ENCODE data around the gene ZCCHC14. TPM values are rescaled to one million over a fixed set of nuclear protein-coding genes. Genes with fewer than 3 reads are reported as not detected.
"Not testable (repeated sequence)": the region's sequence is repeated elsewhere in the genome, so short reads cannot be mapped to it uniquely, and the experiment has no call there.

The ZCCHC14 gene
- total RNA-seq, 2 experiments from 2014 or later, result 4.2 to 5.0 TPM

DNA sequence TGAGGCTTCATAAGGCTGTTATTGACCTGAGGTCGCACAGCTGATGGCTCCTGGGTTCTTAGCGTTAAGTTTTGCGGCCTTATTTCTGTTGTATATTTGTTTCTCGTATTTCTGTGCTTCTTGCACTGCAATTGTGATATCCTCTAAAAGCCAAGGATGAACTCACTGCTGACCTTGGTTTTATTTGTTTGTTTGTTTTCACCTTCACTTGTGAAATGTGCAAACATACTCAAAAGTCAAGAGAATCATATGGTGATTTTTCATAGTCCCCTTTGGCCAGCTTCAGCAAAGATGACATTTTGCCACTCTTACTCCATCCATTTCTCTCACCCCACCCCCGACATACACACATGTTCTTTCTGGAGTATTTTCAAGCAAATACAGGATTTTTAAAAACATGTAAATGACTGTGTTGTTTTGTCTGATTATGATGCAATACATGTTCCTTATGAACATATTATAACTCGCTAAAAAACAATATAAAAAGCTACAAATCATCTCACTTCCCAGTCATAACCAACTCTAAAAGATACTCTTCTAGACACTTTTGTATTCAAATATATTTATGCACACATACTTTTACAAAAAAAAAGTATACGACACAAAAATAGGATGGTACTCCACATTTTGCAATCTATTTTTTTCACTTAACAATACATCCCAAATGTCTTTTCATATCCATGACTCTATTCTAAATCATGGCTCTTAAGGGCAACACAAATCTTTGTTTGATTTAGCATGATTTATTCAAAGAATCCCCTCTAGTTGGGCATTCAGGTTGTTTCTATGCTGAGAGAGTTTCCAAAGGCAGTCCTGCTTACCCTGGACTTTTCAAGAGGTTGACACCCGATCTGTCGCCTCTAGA lies 5.7 kb upstream of the ZCCHC14 start:
- no peak overlapping the region for H3K27ac Mint-ChIP-seq
- H3K4me3 Mint-ChIP-seq, result no peak overlapping the region
- peaks cover 34% of the 10 kb centered on the region for H3K27me3 Mint-ChIP-seq
- no peaks in the 10 kb centered on the region for H3K36me3 Mint-ChIP-seq (ENCODE audit: low read depth)
- ChIA-PET CTCF (no interaction called here), POLR2A (no interaction called here)
- no peak for DNase-seq
- H3K9me3 Mint-ChIP-seq, result no peaks in the 10 kb centered on the region
- H3K4me1 Mint-ChIP-seq, result peaks cover 18% of the 10 kb centered on the region

DNA sequence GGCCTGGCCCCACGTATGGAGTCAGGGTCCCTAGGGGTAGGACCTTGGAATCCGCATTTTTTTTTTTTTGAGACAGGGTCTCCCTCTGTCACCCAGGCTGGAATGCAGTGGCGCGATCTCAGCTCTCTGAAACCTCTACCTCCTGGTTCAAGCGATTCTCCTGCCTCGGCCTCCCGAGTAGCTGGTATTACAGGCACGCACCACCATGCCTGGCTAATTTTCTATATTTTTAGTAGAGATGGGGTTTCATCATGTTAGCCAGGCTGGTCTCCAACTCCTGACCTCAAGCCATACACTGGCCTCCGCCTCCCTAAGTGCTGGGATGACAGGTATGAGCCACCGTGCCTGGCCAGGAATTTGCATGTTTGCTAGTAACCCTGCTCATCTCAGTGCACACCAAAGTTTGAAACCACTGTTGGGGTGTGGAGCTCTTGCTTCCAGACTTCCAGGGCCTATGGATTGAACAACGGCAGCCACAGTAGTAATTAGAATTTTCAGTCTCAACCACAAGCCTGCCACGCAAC lies 5.0 kb upstream of the ZCCHC14 start:
- CTCF ChIA-PET; H3K9me3 Mint-ChIP-seq; H3K4me3 Mint-ChIP-seq; H3K36me3 Mint-ChIP-seq (ENCODE audit: low read depth); DNase-seq; POLR2A ChIA-PET; H3K27ac Mint-ChIP-seq: not testable (repeated sequence)
- peaks cover 21% of the 10 kb centered on the region for H3K4me1 Mint-ChIP-seq
- peaks cover 35% of the 10 kb centered on the region for H3K27me3 Mint-ChIP-seq

DNA sequence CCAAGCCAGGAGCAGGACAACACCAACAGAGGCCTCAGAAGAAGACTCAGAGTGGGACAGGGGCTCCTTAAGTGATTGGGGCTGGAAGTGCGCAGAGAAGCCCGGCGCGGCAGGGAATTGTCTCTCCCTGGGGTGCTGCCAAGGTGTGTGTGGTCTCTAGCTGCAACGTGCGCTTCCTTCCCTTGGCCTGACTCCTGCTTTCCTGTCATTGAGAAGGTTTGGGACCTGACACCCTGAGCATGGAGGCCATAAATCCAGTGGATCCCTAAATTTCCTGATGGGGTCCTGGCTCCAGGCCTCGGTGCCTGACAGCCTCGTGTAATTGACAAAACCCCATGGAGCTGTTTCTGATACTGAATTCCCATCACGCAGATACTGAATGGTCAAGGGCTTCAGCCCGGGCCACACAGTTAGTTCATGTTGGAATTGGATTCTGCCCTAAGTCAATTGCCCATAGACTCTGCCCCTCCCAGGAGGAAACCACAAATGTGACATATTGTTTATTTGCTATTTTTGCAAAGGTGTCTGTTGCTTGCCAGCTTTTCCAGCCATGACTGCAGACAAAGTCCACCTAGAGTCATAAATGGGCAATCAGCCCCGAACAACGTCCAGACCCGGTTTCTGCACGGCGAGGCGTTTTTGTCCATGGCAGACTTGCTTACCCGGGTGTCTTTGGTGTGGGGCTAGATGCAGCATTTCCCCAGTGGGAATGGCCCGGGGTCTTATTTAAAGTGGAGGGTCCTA lies 4.4 kb upstream of the ZCCHC14 start:
- DNase-seq; H3K27ac Mint-ChIP-seq; H3K36me3 Mint-ChIP-seq (ENCODE audit: low read depth); H3K4me3 Mint-ChIP-seq; H3K9me3 Mint-ChIP-seq; POLR2A ChIA-PET; CTCF ChIA-PET: not testable (repeated sequence)
- Mint-ChIP-seq H3K27me3 (peaks cover 35% of the 10 kb centered on the region), H3K4me1 (peaks cover 21% of the 10 kb centered on the region)

DNA sequence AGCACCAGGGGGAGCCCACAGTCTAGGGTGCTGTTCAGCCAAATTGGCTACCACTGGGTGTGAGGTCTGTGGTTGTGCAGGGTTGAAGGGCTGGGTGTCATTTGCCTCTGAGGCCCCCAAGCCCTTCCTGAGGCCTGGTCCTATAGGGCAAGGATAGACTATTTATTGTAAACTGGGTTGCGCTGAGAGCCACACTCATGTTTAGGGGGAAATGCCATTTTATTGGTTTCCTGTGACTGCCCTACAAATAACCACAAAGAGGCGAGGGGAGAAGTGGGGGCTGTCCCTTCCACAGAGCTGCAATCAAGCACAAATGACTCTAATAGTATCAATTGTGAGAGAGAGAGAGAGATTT lies 3.6 kb upstream of the ZCCHC14 start:
- Mint-ChIP-seq H3K36me3 (ENCODE audit: low read depth) (no peaks in the 10 kb centered on the region), H3K4me3 (no peak overlapping the region), H3K4me1 (peaks cover 21% of the 10 kb centered on the region), H3K27ac (no peak overlapping the region), H3K27me3 (peaks cover 35% of the 10 kb centered on the region), H3K9me3 (no peaks in the 10 kb centered on the region)
- POLR2A ChIA-PET, result no interaction called here
- CTCF ChIA-PET, result no interaction called here
- peak; percentile 19 for DNase-seq

DNA sequence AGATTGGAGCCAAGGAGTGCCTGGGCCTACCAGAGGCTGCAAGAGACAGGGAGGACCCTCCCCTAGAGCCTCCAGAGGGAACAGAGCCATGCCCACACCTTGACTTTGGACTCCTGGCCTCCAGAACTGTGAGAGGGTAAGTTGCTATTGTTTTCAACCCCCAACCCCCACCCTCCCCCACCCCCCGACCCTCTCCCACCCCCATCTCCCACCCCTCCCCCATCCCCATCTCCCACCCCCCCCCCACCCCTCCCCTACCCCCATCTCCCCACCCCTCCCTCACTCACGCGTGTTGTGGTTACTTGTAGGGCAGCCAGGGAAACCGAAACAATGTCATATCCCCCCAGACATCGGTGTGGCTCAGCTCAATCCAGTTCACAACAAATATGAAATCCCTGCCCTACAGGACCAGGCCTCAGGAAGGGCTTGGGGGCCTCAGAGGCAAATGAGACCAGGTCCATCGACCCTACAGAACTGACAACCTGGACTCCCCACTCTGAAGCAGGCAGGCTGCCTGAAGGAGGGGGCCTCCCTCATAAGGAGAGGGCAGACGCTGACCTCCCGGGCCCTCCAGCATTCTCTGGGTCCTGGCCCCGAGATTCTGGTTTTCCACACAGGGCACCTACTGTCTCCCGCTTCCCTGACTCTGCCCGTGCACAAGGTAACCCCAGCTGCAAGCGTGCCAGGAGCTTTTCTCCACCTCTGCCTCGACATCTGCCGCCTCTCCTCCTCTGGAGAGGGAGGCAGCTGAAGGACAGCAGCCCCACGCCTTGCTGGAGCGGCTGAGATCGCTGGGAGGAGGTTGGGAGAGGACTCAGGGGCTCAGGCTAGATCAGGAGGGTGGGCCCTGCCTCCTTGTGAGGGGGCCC lies 3.0 kb upstream of the ZCCHC14 start:
- CTCF ChIA-PET, result no interaction called here
- Mint-ChIP-seq H3K27ac (no peak overlapping the region), H3K27me3 (peaks cover 39% of the 10 kb centered on the region), H3K4me1 (peaks cover 26% of the 10 kb centered on the region), H3K4me3 (no peak overlapping the region), H3K36me3 (ENCODE audit: low read depth) (no peaks in the 10 kb centered on the region), H3K9me3 (no peaks in the 10 kb centered on the region)
- no peak for DNase-seq
- POLR2A ChIA-PET, result no interaction called here

DNA sequence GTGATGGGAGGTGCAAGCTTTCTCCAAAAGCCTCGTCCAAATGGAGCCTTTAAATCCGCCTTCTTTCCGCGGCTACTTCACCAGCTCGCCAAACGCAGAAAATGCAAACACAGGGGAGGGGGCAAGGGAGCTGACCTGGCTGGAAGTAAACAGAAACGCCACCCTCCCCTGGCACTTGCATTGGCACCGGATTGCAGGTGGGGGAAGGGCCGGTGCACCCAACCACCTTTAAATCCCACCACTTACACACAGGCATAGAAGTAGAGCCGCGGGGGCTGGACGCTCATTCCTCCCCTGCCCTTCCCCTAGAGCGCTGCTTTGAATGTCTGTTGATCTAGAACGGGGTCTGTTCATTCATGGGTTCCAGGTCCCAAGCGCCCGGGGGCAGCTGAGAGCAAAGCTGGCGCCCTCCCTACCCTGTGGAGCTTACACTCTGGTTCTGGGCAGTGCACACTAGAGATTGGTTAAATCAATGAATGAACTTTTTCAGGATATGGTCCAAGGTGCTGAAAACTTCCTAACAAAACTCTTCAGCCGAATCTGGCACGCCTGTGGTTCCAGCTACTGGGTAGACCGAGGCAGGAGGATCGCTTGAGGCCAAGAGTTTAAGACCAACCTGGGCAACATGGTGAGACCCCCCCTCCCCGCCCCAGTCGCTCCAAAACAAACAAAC lies 920 bp upstream of the ZCCHC14 start:
- Mint-ChIP-seq H3K9me3 (no peaks in the 10 kb centered on the region), H3K4me3 (peak overlapping the region; percentile 79), H3K36me3 (ENCODE audit: low read depth) (no peaks in the 10 kb centered on the region), H3K4me1 (peaks cover 46% of the 10 kb centered on the region), H3K27me3 (peaks cover 47% of the 10 kb centered on the region), H3K27ac (no peak overlapping the region)
- CTCF ChIA-PET, result interaction anchor here (0.7 kb wide), 1 partner anchor 285 kb away, joined by 3 read pairs; no protein-coding TSS in a partner anchor
- no peak for DNase-seq
- POLR2A ChIA-PET, result interaction anchor here (0.6 kb wide), 1 partner anchor 177 kb away, joined by 3 read pairs; the partner anchor contains the start of gene C16orf95

DNA sequence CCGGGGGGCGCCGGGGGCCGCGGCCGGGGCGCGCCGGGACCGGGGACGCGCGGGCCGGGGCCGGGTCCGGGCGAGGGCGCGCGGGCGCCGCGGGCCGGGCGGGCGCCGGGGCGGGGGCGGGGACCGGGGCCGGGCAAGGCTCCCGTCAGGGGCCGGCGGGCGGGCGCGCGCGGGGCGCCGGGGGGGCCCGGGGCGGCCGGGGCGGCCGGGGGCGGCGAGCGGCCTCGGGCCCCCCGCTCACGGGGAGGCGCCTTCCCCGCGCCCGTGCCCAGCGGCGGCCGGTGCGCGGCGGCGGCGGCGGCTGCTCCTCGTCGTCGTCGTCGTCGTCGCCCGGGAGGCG lies 563 bp downstream of the ZCCHC14 start:
- no peaks in the 10 kb centered on the region for H3K9me3 Mint-ChIP-seq
- no peak overlapping the region for H3K27ac Mint-ChIP-seq
- H3K36me3 Mint-ChIP-seq (ENCODE audit: low read depth), result no peaks in the 10 kb centered on the region
- H3K4me1 Mint-ChIP-seq, result peaks cover 52% of the 10 kb centered on the region
- no peak overlapping the region for H3K4me3 Mint-ChIP-seq
- peaks cover 47% of the 10 kb centered on the region for H3K27me3 Mint-ChIP-seq
- POLR2A ChIA-PET, result no interaction called here
- CTCF ChIA-PET, result no interaction called here
- DNase-seq, result no peak

DNA sequence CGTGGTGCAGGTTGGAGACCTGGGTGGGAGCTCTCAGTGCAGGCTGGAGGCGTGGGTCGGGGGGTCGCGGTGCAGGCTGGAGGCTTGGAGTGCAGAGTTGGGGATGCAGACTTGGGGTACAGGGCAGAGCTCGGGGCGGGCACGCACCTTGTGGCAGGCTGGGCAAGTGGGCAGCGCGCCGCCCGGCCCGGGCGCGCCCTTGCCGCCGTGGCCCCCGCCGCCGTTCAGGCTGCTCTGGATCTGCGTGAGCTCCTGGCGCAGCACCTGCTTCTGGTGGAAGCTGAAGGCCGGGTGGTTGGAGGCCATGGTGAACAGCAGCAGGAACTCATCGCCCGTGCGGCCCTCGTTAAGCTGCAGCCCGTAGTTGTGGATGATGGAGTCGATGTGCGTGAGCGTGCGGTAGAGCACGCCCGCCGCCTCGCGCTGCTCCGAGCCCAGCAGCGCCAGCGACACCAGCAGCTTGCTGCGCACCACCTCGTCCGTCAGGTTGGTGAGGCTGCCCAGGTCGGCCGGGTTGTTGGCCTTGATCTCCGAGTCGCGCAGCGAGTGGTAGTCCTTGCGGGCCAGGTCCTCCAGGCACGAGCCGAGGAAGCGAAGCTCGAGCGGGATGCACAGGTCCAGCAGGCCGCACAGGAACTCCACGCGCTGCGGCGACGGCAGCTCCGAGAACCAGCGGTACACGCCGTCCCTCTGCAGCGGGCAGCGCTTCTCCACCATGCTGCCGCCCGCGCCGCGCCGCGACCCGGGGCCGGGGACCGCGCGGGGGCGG lies 1.1 kb downstream of the ZCCHC14 start:
- POLR2A ChIA-PET, result interaction anchor here (1.1 kb wide), 1 partner anchor 274 kb away, joined by 3 read pairs; the partner anchor contains the start of gene KLHDC4
- peaks cover 51% of the 10 kb centered on the region for H3K4me1 Mint-ChIP-seq
- no peaks in the 10 kb centered on the region for H3K9me3 Mint-ChIP-seq
- CTCF ChIA-PET, result no interaction called here
- peaks cover 45% of the 10 kb centered on the region for H3K27me3 Mint-ChIP-seq
- DNase-seq, result no peak
- H3K4me3 Mint-ChIP-seq, result peak overlapping the region; percentile 70
- H3K27ac Mint-ChIP-seq, result no peak overlapping the region
- no peaks in the 10 kb centered on the region for H3K36me3 Mint-ChIP-seq (ENCODE audit: low read depth)

DNA sequence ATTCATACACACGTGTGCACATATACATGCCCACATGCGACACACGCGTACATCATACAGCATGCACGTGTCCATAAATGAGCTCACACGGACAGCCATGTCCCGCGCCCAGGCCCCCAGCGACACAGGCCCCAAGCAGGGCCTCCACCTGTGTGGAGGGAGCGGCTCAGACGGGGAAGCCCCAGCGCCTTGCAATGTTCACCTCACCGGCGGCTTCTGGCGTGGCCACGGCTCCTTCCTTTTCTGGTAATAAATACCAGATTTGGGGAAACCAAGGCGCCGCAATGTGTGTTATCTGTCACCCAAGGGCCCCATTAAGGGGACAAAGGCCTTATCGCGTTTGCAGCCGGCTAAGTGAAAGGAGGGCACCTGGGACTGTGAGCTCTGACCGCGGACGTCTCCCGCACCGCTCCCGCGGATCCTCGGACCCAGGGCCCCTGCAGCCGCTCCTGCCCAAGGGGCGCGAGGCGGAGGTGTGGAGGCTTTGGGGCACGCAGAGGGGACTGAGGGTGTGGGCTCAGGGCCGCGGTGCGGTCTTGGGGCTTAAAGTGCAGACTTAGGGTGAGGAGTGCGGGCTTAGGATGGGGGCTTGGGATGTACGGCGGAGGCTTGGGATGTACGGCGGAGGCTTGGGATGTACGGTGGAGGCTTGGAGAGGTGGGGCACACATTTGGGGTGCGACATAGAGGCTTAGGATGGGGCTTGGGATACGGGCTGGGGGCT lies 1.9 kb downstream of the ZCCHC14 start:
- CTCF ChIA-PET; H3K36me3 Mint-ChIP-seq (ENCODE audit: low read depth); H3K27ac Mint-ChIP-seq; H3K9me3 Mint-ChIP-seq: not testable (repeated sequence)
- H3K27me3 Mint-ChIP-seq, result peaks cover 41% of the 10 kb centered on the region
- peak; percentile 51 for DNase-seq
- H3K4me1 Mint-ChIP-seq, result peaks cover 50% of the 10 kb centered on the region
- POLR2A ChIA-PET, result interaction anchor here (1.1 kb wide), 1 partner anchor 275 kb away, joined by 3 read pairs; the partner anchor contains the start of gene KLHDC4
- H3K4me3 Mint-ChIP-seq, result peak overlapping the region; percentile 70

DNA sequence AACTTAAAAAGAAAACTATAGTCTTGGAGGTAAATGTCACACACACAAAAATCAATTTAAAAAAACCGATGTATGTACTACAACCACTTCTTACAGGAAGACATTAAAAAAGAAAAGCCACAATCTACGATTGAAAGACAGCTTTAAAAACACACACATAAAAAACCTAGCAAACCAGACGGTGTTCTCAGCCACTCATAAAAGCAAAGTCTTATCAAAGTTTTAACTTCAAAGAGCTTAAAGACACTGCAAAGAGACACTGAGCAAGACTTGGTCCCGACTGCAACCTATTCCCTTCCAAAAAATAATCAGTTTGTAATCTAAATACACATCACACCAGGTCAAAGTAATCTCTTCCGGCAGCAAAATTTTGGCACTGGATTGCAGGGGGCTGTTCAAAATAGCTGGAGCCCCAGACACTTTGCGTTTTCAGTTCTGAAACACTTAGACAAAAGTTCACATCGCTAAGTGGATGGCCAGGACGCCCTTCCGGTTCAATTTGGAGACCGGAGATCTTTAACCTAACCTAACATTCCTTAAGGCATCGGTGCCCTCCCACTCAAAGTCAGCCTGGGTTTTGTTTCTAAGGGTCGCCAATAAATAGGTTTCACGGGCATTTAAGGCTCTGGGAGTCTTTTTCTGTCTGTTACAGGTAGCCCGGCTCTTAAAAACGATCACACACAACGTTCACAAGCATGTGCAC lies 2.6 kb downstream of the ZCCHC14 start:
- Mint-ChIP-seq H3K27ac (peak overlapping the region; percentile 2), H3K4me3 (peak overlapping the region; percentile 70), H3K4me1 (peaks cover 55% of the 10 kb centered on the region), H3K36me3 (ENCODE audit: low read depth) (no peaks in the 10 kb centered on the region), H3K9me3 (no peaks in the 10 kb centered on the region), H3K27me3 (peaks cover 39% of the 10 kb centered on the region)
- no peak for DNase-seq
- POLR2A ChIA-PET, result interaction anchor here (0.7 kb wide), 1 partner anchor 107 kb away, joined by 3 read pairs; the partner anchor contains the start of gene FBXO31
- CTCF ChIA-PET, result interaction anchor here (1.0 kb wide), 1 partner anchor 96 kb away, joined by 3 read pairs; no protein-coding TSS in a partner anchor
